GM10266 (cell line): ENCODE data around the gene TRIM17.
"Not testable (repeated sequence)": the region's sequence is repeated elsewhere in the genome, so short reads cannot be mapped to it uniquely, and the experiment has no call there.

Experiments
- DNase-seq: peaks from one replicate; pipeline ENCODE4 v3.0.0; 2012; ENCODE audit errors: extremely low spot score
- TF ChIP-seq, protein P1 (sequence below): IDR thresholded peaks from 2 replicates; pipeline ENCODE4 v1.5.1; 2012; ENCODE audit warnings: mild to moderate bottlenecking, low read depth; ENCODE audit not compliant: control insufficient read depth, insufficient read depth; ENCODE audit errors: missing control alignments

TRIM17 gene

DNA sequence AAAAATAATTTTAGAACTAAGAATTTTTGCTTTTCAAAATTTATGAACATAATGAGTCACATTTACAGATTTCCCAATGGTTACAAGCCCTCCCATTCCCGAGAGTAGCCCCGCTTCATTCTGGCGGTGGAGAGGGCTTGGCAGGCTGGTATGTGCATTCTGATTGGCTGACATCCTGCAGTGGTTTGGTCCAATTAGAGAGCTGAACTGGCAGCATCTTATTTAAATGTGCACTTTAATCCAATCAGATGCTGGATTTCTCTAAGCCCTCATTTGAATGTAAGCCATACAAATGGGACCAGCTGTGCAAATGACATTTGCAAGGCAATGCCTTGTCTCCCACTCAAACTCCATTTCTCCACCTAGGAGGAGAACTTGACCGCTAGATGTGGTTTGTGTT is 18.0 kb upstream of the TRIM17 start:
- TF ChIP-seq, protein P1, sequence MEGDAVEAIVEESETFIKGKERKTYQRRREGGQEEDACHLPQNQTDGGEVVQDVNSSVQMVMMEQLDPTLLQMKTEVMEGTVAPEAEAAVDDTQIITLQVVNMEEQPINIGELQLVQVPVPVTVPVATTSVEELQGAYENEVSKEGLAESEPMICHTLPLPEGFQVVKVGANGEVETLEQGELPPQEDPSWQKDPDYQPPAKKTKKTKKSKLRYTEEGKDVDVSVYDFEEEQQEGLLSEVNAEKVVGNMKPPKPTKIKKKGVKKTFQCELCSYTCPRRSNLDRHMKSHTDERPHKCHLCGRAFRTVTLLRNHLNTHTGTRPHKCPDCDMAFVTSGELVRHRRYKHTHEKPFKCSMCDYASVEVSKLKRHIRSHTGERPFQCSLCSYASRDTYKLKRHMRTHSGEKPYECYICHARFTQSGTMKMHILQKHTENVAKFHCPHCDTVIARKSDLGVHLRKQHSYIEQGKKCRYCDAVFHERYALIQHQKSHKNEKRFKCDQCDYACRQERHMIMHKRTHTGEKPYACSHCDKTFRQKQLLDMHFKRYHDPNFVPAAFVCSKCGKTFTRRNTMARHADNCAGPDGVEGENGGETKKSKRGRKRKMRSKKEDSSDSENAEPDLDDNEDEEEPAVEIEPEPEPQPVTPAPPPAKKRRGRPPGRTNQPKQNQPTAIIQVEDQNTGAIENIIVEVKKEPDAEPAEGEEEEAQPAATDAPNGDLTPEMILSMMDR = no peak
- no peak for DNase-seq

DNA sequence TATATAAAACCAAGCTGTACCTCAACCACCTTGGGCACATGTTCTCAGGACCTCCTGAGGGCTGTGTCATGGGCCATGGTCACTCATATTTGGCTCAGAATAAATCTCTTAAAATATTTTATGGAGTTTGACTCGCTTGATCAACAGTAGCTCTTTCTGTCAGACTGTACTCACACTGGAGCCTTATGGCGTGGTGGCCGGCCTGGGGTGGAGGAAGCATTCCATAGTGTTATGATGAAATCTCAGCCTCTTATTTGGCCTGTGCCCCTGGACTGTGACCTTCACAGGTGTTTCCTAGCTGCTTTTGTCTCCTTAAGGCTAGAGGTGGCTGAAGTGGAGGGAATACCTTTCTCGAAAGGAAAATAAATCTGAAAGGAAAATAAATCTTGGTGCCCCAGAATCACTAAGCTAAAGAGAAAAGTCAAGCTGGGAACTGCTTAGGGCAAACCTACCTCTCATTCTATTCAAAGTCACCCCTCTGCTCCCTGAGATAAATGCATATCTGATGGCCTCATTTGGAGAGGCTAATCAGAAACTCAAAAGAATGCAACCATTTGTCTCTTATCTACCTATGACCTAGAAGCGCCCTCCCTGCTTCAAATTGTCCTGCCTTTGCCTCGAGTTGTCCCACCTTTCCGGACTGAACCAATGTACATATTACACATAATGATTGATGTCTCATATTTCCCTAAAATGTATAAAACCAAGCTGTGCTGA is 16.8 kb upstream of the TRIM17 start:
- not testable (repeated sequence) for DNase-seq

GRCh38 chr1:228430243-228430642 is 13.6 kb upstream of the TRIM17 start:
- TF ChIP-seq, protein P1 = no peak
- no peak for DNase-seq

GRCh38 chr1:228429698-228430097 is 13.0 kb upstream of the TRIM17 start:
- TF ChIP-seq, protein P1 = no peak

GRCh38 chr1:228429007-228429406 is 12.3 kb upstream of the TRIM17 start:
- TF ChIP-seq, protein P1 = no peak

More at GRCh38 chr1:228429698-228430097, 13.0 kb upstream of the TRIM17 start:
- no peak for DNase-seq

DNA sequence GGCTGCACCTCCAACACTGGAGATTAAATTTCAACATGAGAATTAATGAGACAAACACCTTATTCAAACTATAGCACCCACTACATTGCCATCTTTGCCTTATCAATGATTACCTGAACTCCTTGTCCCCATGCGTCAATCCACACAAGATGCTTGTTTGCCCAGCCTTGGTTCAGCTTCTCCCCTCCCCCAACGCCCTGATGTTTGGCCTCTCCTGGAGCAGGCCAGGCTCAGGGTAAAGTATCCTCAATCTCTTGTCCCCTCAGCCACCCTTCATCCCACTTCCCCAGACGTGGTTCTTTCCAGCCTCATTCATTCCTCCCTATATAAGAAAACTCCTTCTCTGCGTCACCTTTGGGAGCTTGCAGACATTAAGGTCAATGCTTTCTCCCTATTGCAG is 11.8 kb upstream of the TRIM17 start:
- TF ChIP-seq, protein P1 = no peak
- no peak for DNase-seq

More at GRCh38 chr1:228429007-228429406, 12.3 kb upstream of the TRIM17 start:
- no peak for DNase-seq

GRCh38 chr1:228426518-228427175 is 10.0 kb upstream of the TRIM17 start:
- no peak for DNase-seq
- TF ChIP-seq, protein P1 = no peak
